Sigmoid colon (tissue), 7 donors: ENCODE measurements around the gene MYL7. TPM values are rescaled to one million over a fixed set of nuclear protein-coding genes. Genes with fewer than 3 reads are reported as not detected.

Source experiments
- DNase-seq: peaks from one replicate; pipeline ENCODE4 v3.0.0-alpha.2; 2019
- H3K27ac ChIP-seq, 4 donors: fragments of 200-600 bp; sonication (generic); one replicate each; pipeline ENCODE4 v1.5.1; 2016 to 2019; ENCODE audit warnings: mild to moderate bottlenecking in 1 of 4
- H3K27me3 ChIP-seq, 3 donors: fragments of 200-600 bp; sonication (generic); one replicate each; pipeline ENCODE4 v1.5.1; 2019; ENCODE audit warnings: mild to moderate bottlenecking in 1 of 3
- H3K36me3 ChIP-seq, 4 donors: fragments of 200-600 bp; sonication (generic); one replicate each; pipeline ENCODE4 v1.5.1; 2016 to 2019
- H3K4me1 ChIP-seq, 4 donors: fragments of 200-600 bp; sonication (generic); one replicate each; pipeline ENCODE4 v1.5.1; 2017 to 2019
- H3K4me3 ChIP-seq, 4 donors: fragments of 200-600 bp; sonication (generic); one replicate each; pipeline ENCODE4 v1.5.1; 2017 to 2019; ENCODE audit warnings: mild to moderate bottlenecking in 2 of 4, moderate library complexity in 1 of 4
- H3K9me3 ChIP-seq, 4 donors: fragments of 200-600 bp in 3 of 4; sonication (generic) in 3 of 4; one replicate each; pipeline versions ENCODE4 v1.5.1 to v1.6.1; 2013 to 2019
- EP300 ChIP-seq, 4 donors: sonication (generic); formaldehyde crosslinking; IDR thresholded peaks; one replicate each; pipeline ENCODE4 v1.6.1; 2017; ENCODE audit warnings: antibody characterized with exemption in 4 of 4
- POLR2A ChIP-seq, 2 donors: fragments of 450-650 bp; IDR thresholded peaks; one replicate each; pipeline ENCODE4 v1.6.1; 2016; ENCODE audit warnings: antibody characterized with exemption in 2 of 2, mild to moderate bottlenecking in 2 of 2, moderate library complexity in 2 of 2
- POLR2AphosphoS5 ChIP-seq, 4 donors: sonication (generic); formaldehyde crosslinking; IDR thresholded peaks; one replicate each; pipeline ENCODE4 v1.6.1; 2017; ENCODE audit warnings: antibody characterized with exemption in 4 of 4
- WGBS, 2 donors: extraction: QIAGEN DNeasy Blood & Tissue Kit; methylation state at CpG; one replicate each; pipeline ENCODE4 v1.1.7; 2013; 5-methylcytosine and 5-hydroxymethylcytosine counted together
- intact Hi-C: fragments of 100-400 bp; cut with DNase I; formaldehyde crosslinking; loops from one replicate; pipeline ENCODE4 v1.15.1; 2023
- polyA plus RNA-seq, 3 donors: library from polyadenylated mRNA; stranded (reverse); fragments of 200-250 nt; gene quantifications; one replicate each; pipeline ENCODE4 v1.2.3, GENCODE V29; 2013
- total RNA-seq, 4 donors: library from RNA; depleted of rRNA; stranded (reverse); fragments of >200 nt; gene quantifications; one replicate each; pipeline ENCODE4 v1.1.0, GENCODE V29; 2016
- TF ChIP-seq, protein P1 (sequence below), 4 experiments: fragments of 450-650 bp in 3 of 4; fragments of 200-600 bp in 1 of 4; IDR thresholded peaks; one replicate each; pipeline ENCODE4 v1.5.1; 2016 to 2019; ENCODE audit warnings: antibody characterized with exemption in 4 of 4, mild to moderate bottlenecking in 3 of 4, moderate library complexity in 2 of 4
- donor health status: healthy with polysubstance abuse.
- donor health status: Bipolar disorder and iron deficiency.
- donor health status: healthy.

MYL7 gene
- total and polyA plus RNA-seq, 7 donors = 0.39 to 7.2 TPM; not detected in 5

DNA sequence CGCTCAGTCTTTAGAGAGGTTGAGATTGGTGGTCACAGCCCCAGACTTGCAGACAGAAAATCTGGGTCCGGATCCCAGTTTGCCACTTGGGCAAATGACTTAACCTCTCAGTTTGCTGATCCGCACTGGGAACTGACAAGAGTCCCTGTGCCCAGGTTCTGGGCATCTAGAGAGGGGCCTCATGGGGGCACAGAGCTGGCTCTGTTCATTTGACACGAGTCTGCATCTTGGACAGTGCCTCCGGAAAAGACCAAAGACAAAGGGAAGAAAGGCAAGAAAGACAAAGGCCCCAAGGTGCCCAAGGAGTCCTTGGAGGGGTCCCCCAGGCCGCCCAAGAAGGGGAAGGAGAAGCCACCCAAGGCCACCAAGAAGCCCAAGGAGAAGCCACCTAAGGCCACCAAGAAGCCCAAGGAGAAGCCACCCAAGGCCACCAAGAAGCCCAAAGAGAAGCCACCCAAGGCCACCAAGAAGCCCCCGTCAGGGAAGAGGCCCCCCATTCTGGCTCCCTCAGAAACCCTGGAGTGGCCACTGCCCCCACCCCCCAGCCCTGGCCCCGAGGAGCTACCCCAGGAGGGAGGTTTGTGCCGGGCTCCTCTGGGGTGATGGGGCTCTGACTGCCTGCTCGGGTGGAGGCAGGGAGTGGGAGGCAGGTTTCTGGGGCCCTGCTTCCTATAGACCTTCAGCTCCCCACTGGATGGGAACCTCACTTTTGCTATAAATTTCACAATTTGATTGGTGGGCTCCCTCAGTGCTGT, 34.6 kb downstream of the MYL7 start:
- H3K4me1 ChIP-seq = peaks cover 0 to 29% (median 21%) of the 10 kb centered on the region in 4 donors
- intact Hi-C loops = no loop called here
- H3K27me3 ChIP-seq = peaks cover 5 to 65% (median 17%) of the 10 kb centered on the region in 3 donors
- peaks cover under 1 to 35% (median 5%) of the 10 kb centered on the region in 4 donors for H3K36me3 ChIP-seq
- peak overlapping the region in 2 of 4 donors; percentile 55 to 65 for H3K4me3 ChIP-seq
- 81 to 85% methylated on average over 10 of the region's 10 CpGs for WGBS, 2 donors
- H3K27ac ChIP-seq = peak overlapping the region; percentile 74 to 91 (median 78)
- TF ChIP-seq POLR2A (IDR thresholded peaks at IDR 0.05) (no peak), POLR2AphosphoS5 (IDR thresholded peaks at IDR 0.05) (no peak), EP300 (IDR thresholded peaks at IDR 0.05) (no peak)
- no peaks in the 10 kb centered on the region for H3K9me3 ChIP-seq
- DNase-seq = no peak

DNA sequence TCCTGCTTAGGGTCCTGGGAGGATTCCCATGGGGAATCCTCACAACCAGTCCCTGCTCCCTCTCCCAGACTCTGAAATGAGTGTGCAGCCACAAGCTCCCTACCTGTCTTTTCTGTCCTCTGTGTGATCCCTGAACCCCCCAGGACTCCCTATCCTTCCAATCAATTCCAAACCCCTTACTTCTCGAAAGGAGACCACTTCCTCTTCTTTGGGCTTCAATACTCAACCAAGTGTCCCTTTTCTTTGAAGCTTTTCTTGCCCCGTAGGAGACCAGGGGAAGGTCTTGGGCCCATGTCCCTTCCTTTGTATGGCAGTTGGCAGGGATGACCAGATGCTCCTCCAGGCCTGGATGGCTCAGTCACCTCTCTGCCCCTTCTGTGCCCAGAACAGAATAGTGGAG, 35.3 kb downstream of the MYL7 start:
- intact Hi-C loops = no loop called here
- peaks cover 0 to 29% (median 21%) of the 10 kb centered on the region in 4 donors for H3K4me1 ChIP-seq

DNA sequence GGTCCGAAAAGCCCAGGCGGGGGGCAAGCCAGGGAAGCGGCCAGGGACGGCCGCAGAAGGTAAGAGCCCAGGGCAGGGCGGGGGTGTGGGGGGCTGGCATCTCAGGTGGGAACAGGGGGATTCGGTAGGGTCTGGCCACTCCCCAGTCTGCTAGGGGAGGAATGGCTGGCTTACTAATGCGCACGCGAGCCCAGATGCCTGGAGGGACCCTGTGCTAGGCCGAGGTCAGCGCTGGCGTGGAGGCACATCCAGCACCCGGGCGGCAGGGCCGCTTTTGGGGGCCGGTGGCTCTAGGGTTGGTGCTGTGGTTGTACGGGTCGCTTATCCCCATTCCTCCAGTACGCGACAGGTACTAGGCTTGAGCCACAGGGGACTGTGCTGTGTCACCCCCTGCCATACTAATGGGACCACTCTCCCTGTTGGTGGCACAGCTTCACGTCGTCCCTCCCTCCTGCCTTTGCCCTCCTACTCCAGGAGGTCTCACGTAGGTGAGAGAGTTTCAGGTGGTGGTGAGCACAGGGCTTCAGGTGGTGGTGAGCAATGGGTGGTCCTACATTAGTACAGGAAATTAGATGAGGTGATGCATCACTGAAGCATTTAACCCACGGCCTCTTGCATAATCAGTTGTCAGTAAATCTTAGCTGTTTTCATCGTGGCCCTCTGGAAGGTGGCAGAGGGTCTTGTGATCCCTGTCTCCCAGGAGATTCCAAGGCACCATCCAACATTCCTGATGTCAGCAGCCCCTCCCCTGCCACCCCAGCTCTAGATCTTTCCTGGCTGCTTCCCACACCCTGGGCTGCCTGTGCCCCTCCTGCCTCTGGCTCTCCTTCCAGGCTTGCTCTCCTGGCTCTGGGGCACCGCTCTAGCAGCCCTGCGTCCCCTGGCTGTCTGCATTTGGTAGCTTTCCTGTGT, 36.0 kb downstream of the MYL7 start:
- Histone ChIP-seq H3K36me3 (peaks cover 0 to 22% (median 3%) of the 10 kb centered on the region in 4 donors), H3K4me3 (peak overlapping the region; percentile 45 to 65 (median 52)), H3K27me3 (peaks cover 5 to 60% (median 17%) of the 10 kb centered on the region in 3 donors), H3K27ac (peak overlapping the region; percentile 74 to 91 (median 78)), H3K4me1 (peaks cover 0 to 29% (median 21%) of the 10 kb centered on the region in 4 donors), H3K9me3 (no peaks in the 10 kb centered on the region)
- DNase-seq = peak; percentile 82
- 27 to 46% methylated on average over 28 of the region's 28 CpGs for WGBS, 2 donors
- TF ChIP-seq EP300 (IDR thresholded peaks at IDR 0.05) (peak in 1 of 4 donors; percentile 15), POLR2AphosphoS5 (IDR thresholded peaks at IDR 0.05) (peak; percentile 30 to 56 (median 47)), POLR2A (IDR thresholded peaks at IDR 0.05) (no peak)
- intact Hi-C loops = no loop called here

More for the DNA sequence above, 35.3 kb downstream of the MYL7 start:
- DNase-seq = no peak
- Histone ChIP-seq H3K36me3 (peaks cover 0 to 29% (median 3%) of the 10 kb centered on the region in 4 donors), H3K27me3 (peaks cover 5 to 65% (median 17%) of the 10 kb centered on the region in 3 donors), H3K9me3 (no peaks in the 10 kb centered on the region), H3K4me3 (peak overlapping the region; percentile 45 to 65 (median 52)), H3K27ac (peak overlapping the region; percentile 74 to 91 (median 78))
- TF ChIP-seq EP300 (IDR thresholded peaks at IDR 0.05) (no peak), POLR2A (IDR thresholded peaks at IDR 0.05) (no peak), POLR2AphosphoS5 (IDR thresholded peaks at IDR 0.05) (no peak)
- TF ChIP-seq, protein P1, sequence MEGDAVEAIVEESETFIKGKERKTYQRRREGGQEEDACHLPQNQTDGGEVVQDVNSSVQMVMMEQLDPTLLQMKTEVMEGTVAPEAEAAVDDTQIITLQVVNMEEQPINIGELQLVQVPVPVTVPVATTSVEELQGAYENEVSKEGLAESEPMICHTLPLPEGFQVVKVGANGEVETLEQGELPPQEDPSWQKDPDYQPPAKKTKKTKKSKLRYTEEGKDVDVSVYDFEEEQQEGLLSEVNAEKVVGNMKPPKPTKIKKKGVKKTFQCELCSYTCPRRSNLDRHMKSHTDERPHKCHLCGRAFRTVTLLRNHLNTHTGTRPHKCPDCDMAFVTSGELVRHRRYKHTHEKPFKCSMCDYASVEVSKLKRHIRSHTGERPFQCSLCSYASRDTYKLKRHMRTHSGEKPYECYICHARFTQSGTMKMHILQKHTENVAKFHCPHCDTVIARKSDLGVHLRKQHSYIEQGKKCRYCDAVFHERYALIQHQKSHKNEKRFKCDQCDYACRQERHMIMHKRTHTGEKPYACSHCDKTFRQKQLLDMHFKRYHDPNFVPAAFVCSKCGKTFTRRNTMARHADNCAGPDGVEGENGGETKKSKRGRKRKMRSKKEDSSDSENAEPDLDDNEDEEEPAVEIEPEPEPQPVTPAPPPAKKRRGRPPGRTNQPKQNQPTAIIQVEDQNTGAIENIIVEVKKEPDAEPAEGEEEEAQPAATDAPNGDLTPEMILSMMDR (IDR thresholded peaks at IDR 0.05) = no peak
- WGBS, 2 donors = 66 to 78% methylated on average over 2 of the region's 2 CpGs

DNA sequence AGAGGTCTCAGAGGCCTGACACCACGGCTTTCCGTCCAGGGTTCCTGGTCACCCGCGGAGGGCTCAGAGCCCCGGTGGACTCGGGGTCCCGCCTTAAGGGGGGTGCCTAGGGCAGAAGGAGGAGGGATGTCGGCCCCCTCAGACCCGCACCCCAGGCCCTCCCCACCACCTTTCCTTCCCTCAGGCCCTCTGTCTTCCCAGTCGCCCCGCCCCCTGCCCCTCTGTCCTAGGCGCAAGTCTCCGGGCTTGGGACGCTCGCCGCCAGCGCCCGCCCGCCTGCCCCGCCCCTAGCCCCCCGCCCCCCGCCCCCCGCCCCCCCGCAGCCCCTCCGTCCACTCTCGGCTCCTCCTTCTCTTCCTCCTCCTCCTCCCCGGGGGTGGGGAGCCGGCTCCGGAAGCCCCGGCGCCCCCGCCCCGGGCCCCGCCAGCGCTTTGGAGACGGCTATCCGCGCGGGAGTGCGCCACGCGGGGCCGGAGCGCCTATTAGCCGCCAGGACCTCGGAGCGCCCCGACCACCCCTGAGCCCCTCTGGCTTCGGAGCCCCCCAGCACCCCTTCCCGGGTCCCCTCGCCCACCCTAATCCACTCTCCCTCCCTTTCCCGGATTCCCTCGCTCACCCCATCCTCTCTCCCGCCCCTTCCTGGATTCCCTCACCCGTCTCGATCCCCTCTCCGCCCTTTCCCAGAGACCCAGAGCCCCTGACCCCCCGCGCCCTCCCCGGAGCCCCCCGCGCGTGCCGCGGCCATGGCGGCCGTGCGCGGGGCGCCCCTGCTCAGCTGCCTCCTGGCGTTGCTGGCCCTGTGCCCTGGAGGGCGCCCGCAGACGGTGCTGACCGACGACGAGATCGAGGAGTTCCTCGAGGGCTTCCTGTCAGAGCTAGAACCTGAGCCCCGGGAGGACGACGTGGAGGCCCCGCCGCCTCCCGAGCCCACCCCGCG, 36.9 kb downstream of the MYL7 start, which contains the start of gene AEBP1:
AEBP1 (plus strand) TSS at position 423 of the 937 bp plus-strand sequence; CDS start at position 744, 321 bp downstream.
- TF ChIP-seq POLR2A (IDR thresholded peaks at IDR 0.05) = no peak
- peak in 2 of 4 donors; percentile 23 to 43 for TF ChIP-seq POLR2AphosphoS5 (IDR thresholded peaks at IDR 0.05)
- Histone ChIP-seq H3K27me3 (peaks cover 5 to 53% (median 14%) of the 10 kb centered on the region in 3 donors), H3K27ac (peak within 1 kb of the TSS; percentile 74 to 91 (median 78)), H3K36me3 (peaks cover 0 to 12% (median 2%) of the 10 kb centered on the region in 4 donors), H3K4me3 (peak within 1 kb of the TSS; percentile 45 to 65 (median 52)), H3K9me3 (no peaks in the 10 kb centered on the region), H3K4me1 (peaks cover 0 to 29% (median 21%) of the 10 kb centered on the region in 4 donors)
- WGBS, 2 donors = 4 to 7% methylated on average over 77 to 87 of the region's 87 CpGs
- peak; percentile 74 for DNase-seq
- intact Hi-C loops = no loop called here

DNA sequence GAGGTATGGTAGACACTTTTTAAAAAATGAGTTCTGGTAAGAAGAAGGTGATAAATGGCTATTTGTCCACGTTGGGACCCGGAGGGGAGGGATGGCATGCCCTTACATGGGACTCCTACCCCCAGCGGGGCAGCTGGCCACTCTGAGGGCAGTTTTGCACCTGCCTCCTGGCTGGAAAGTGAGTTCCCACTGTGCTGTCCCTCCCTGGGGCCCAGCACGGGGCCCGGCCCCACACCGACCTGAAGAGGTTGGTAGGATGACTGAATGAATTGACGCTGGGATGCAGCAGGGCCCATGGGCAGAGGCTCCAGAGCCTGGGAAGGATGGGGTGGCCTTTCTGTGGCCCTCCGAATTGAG, 37.6 kb downstream of the MYL7 start:
- Histone ChIP-seq H3K36me3 (peaks cover 0 to 9% (median 0%) of the 10 kb centered on the region in 4 donors), H3K27ac (peak overlapping the region; percentile 74 to 91 (median 78)), H3K4me3 (peak overlapping the region in 2 of 4 donors; percentile 55 to 65), H3K27me3 (peaks cover 5 to 46% (median 14%) of the 10 kb centered on the region in 3 donors), H3K4me1 (peaks cover 0 to 29% (median 21%) of the 10 kb centered on the region in 4 donors), H3K9me3 (no peaks in the 10 kb centered on the region)
- no peak for DNase-seq
- WGBS, 2 donors = 49 to 63% methylated on average over 8 of the region's 8 CpGs
- intact Hi-C loops = no loop called here
- TF ChIP-seq, protein P1 (IDR thresholded peaks at IDR 0.05) = no peak
- TF ChIP-seq EP300 (IDR thresholded peaks at IDR 0.05) (no peak), POLR2AphosphoS5 (IDR thresholded peaks at IDR 0.05) (no peak), POLR2A (IDR thresholded peaks at IDR 0.05) (no peak)
